ENCODE results near the gene TRPM4.

DNA sequence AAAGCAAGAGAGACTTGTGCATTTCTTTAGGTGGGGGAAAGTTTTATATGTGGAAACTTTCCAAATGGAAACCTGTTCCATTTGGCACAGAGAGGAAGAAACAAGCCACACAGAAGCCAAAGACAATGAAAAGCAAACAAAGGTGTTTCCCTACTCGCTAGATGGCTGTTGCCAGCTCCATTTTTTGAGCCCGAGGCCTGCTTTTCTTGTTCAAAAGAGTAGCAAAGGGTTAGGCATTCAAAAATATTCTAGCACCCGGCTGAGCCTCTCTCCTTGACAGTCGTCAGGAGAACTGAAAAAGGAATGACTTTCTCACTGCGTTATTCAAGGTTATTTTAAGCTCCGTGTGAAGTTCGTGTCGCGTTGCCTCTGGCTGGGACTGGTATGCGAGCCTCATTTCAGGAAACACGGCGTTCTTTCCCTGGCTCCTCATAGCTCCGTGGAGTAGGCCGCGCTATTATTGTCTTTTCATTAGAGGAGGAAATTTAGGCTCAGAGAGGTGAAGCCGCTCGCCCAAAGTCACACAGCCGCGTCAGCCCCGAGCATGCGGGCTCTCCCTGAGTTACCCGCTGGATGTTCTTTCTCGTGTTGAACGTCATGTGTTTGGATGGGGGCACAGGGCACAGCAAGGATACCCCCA is 7.6 kb downstream of the TRPM4 start:
- TF ChIP-seq EZH2 (optimal IDR thresholded peaks at IDR 0.05; ENCODE audit: low read depth, low read length) (no peak), EZH2phosphoT487 (IDR thresholded peaks at IDR 0.05; ENCODE audit: low read length) (no peak)
- TF ChIP-seq, protein P1, sequence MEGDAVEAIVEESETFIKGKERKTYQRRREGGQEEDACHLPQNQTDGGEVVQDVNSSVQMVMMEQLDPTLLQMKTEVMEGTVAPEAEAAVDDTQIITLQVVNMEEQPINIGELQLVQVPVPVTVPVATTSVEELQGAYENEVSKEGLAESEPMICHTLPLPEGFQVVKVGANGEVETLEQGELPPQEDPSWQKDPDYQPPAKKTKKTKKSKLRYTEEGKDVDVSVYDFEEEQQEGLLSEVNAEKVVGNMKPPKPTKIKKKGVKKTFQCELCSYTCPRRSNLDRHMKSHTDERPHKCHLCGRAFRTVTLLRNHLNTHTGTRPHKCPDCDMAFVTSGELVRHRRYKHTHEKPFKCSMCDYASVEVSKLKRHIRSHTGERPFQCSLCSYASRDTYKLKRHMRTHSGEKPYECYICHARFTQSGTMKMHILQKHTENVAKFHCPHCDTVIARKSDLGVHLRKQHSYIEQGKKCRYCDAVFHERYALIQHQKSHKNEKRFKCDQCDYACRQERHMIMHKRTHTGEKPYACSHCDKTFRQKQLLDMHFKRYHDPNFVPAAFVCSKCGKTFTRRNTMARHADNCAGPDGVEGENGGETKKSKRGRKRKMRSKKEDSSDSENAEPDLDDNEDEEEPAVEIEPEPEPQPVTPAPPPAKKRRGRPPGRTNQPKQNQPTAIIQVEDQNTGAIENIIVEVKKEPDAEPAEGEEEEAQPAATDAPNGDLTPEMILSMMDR (IDR thresholded peaks at IDR 0.05; ENCODE audit: low read length): no peak

All from MM.1S (cell line).